ENCODE results near the gene EPHA6. TPM values are rescaled to one million over a fixed set of nuclear protein-coding genes. Genes with fewer than 3 reads are reported as not detected.

Gene EPHA6
- total and polyA plus RNA-seq, 10 of the 15 experiments (the other 5 are each of a cell fraction or from before 2014, with no cell fraction given) = not detected

DNA sequence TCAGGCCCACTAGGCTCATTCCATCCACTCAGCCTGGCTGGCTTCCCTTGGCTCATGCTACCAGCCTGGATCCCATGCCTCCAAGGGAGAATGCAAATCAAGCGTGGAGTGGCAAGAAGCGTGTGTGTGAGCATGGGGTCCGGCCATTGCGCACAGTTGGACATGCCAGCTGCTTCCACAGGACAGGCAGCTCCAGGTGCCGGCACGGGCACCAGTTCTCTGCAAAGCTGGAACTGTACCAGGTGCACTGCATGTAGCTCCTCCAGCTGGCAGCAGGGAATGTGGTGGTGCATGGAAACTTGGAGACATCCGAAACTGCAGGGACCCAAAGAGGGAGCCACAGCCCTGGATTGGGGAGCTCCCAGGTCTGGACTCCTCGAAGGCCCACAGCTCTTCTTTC lies 449.8 kb downstream of the EPHA6 start:
- H3K36me3 ChIP-seq (ENCODE audit: control insufficient read depth in 2 of 2, insufficient read depth in 2 of 2, low read length in 1 of 2) = no peaks in the 10 kb centered on the region
- in situ Hi-C loops (cut with MboI) = no loop called here
- no peak overlapping the region for H2AFZ ChIP-seq (ENCODE audit: control insufficient read depth, low read depth, low read length)
- TF ChIP-seq MXI1 (IDR thresholded peaks at IDR 0.05; ENCODE audit: low read depth, low read length) (no peak), PAX8 (IDR thresholded peaks at IDR 0.05) (no peak)
- RAD21 ChIA-PET (ENCODE audit: unreplicated experiment) = no interaction called here
- H4K20me1 ChIP-seq (ENCODE audit: control insufficient read depth, insufficient read depth) = no peaks in the 10 kb centered on the region
- DNase-seq (ENCODE audit: low read depth, low spot score) = no peak
- POLR2A ChIA-PET = no interaction called here
- H3K79me2 ChIP-seq (ENCODE audit: control insufficient read depth, insufficient read depth, low read length) = no peaks in the 10 kb centered on the region
- H3K9me3 ChIP-seq (replicated peaks; ENCODE audit: control insufficient read depth, insufficient read depth, low read length) = no peaks in the 10 kb centered on the region
- H3K9ac ChIP-seq (ENCODE audit: control insufficient read depth, insufficient read depth, low read length) = no peak overlapping the region
- SMC1A ChIA-PET (ENCODE audit: uncharacterized antibody, unreplicated experiment) = no interaction called here
- no peak for FAIRE-seq
- no peak for ATAC-seq
- intact Hi-C loops (cut with micrococcal nuclease; ENCODE audit: unreplicated experiment) = no loop called here
- H3K4me3 ChIP-seq = no peak overlapping the region
- no peak overlapping the region for H3K4me2 ChIP-seq (ENCODE audit: control insufficient read depth, insufficient read depth)
- no TSS peak for BruUV-seq (replicated peaks)
- H3K27me3 ChIP-seq (replicated peaks in 1 of 2; ENCODE audit: control insufficient read depth in 2 of 2, insufficient read depth in 2 of 2, low read length in 1 of 2) = no peaks in the 10 kb centered on the region
- H3K27ac ChIP-seq (ENCODE audit: control insufficient read depth, insufficient read depth) = no peak overlapping the region
- WGBS (ENCODE audit: insufficient coverage, insufficient replicate concordance, low lambda C conversion rate, missing lambda C conversion rate) = 53% methylated on average over 8 of the region's 8 CpGs
- CTCF ChIA-PET = interaction anchor here (1.2 kb wide), 1 partner anchor 12 kb away, joined by 3 read pairs; no protein-coding TSS in a partner anchor
- no peaks in the 10 kb centered on the region for H3K4me1 ChIP-seq (ENCODE audit: control insufficient read depth, insufficient read depth, low read length)

DNA sequence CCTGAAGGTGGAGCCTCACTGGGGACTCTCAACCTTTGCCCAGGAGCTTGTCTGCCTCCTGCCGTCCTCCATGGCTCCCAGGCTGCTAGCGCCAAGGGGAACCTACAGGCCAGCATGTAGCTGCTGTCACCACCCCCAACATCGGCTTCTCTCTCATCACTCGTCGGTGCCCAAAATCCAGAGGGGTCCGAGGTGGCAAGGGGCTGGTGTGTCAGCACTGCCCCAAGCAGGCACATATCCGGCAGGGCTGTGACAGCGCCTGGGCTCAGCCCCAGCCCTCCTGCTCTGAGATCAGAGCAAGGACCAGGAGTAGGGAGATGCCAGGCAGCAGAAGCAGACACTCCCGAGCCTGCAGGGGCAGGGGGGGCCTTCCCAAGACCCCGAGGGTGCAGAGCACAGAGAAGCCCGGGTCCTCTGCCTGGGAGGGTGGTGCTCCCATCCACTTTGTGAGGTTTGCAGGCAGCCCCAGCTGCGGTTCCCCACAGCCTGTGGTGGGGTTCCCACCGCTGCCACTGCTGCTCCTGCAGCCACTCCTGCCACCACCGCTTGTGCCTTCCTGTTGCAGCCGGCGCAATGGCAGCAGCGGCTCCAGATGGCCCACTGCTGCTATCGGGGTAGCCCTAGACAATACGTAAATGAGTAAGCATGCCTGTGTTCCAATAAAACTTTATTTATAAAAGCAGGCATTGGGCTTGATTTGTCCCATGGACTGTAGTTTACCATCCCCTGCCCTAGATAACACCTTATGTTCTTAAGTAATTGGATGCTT lies 451.0 kb downstream of the EPHA6 start:
- Histone ChIP-seq H3K27me3 (replicated peaks in 1 of 2; ENCODE audit: control insufficient read depth in 2 of 2, insufficient read depth in 2 of 2, low read length in 1 of 2) (no peaks in the 10 kb centered on the region), H3K4me2 (ENCODE audit: control insufficient read depth, insufficient read depth) (no peak overlapping the region), H2AFZ (ENCODE audit: control insufficient read depth, low read depth, low read length) (no peak overlapping the region), H4K20me1 (ENCODE audit: control insufficient read depth, insufficient read depth) (no peaks in the 10 kb centered on the region), H3K4me1 (ENCODE audit: control insufficient read depth, insufficient read depth, low read length) (no peaks in the 10 kb centered on the region), H3K9me3 (replicated peaks; ENCODE audit: control insufficient read depth, insufficient read depth, low read length) (no peaks in the 10 kb centered on the region), H3K79me2 (ENCODE audit: control insufficient read depth, insufficient read depth, low read length) (no peaks in the 10 kb centered on the region), H3K4me3 (no peak overlapping the region), H3K9ac (ENCODE audit: control insufficient read depth, insufficient read depth, low read length) (no peak overlapping the region), H3K36me3 (ENCODE audit: control insufficient read depth in 2 of 2, insufficient read depth in 2 of 2, low read length in 1 of 2) (no peaks in the 10 kb centered on the region), H3K27ac (ENCODE audit: control insufficient read depth, insufficient read depth) (no peak overlapping the region)
- WGBS (ENCODE audit: insufficient coverage, insufficient replicate concordance, low lambda C conversion rate, missing lambda C conversion rate) = 35% methylated on average over 19 of the region's 19 CpGs
- no TSS peak for BruUV-seq (replicated peaks)
- intact Hi-C loops (cut with micrococcal nuclease; ENCODE audit: unreplicated experiment) = no loop called here
- in situ Hi-C loops (cut with MboI) = no loop called here
- POLR2A ChIA-PET = no interaction called here
- no peak for DNase-seq (ENCODE audit: low read depth, low spot score)
- no peak for FAIRE-seq
- CTCF ChIA-PET = interaction anchor here (1.3 kb wide), 1 partner anchor 9 kb away, joined by 3 read pairs; no protein-coding TSS in a partner anchor
- ATAC-seq = no peak
- RAD21 ChIA-PET (ENCODE audit: unreplicated experiment) = no interaction called here
- SMC1A ChIA-PET (ENCODE audit: uncharacterized antibody, unreplicated experiment) = no interaction called here
- TF ChIP-seq STAT1 (conservative IDR thresholded peaks at IDR 0.05) = no peak
- TF ChIP-seq, protein P1, sequence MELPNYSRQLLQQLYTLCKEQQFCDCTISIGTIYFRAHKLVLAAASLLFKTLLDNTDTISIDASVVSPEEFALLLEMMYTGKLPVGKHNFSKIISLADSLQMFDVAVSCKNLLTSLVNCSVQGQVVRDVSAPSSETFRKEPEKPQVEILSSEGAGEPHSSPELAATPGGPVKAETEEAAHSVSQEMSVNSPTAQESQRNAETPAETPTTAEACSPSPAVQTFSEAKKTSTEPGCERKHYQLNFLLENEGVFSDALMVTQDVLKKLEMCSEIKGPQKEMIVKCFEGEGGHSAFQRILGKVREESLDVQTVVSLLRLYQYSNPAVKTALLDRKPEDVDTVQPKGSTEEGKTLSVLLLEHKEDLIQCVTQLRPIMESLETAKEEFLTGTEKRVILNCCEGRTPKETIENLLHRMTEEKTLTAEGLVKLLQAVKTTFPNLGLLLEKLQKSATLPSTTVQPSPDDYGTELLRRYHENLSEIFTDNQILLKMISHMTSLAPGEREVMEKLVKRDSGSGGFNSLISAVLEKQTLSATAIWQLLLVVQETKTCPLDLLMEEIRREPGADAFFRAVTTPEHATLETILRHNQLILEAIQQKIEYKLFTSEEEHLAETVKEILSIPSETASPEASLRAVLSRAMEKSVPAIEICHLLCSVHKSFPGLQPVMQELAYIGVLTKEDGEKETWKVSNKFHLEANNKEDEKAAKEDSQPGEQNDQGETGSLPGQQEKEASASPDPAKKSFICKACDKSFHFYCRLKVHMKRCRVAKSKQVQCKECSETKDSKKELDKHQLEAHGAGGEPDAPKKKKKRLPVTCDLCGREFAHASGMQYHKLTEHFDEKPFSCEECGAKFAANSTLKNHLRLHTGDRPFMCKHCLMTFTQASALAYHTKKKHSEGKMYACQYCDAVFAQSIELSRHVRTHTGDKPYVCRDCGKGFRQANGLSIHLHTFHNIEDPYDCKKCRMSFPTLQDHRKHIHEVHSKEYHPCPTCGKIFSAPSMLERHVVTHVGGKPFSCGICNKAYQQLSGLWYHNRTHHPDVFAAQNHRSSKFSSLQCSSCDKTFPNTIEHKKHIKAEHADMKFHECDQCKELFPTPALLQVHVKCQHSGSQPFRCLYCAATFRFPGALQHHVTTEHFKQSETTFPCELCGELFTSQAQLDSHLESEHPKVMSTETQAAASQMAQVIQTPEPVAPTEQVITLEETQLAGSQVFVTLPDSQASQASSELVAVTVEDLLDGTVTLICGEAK (IDR thresholded peaks at IDR 0.05; ENCODE audit: borderline replicate concordance) = no peak
- no peak for TF ChIP-seq SUPT20H (IDR thresholded peaks at IDR 0.05; ENCODE audit: borderline replicate concordance, control insufficient read depth, low read depth, low read length)
- TF ChIP-seq FOXK2 (IDR thresholded peaks at IDR 0.05) = no peak
- TF ChIP-seq, protein P2, sequence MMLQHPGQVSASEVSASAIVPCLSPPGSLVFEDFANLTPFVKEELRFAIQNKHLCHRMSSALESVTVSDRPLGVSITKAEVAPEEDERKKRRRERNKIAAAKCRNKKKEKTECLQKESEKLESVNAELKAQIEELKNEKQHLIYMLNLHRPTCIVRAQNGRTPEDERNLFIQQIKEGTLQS (IDR thresholded peaks at IDR 0.05; ENCODE audit: borderline replicate concordance, extremely low read depth, low read depth, low read length) = no peak
- no peak for TF ChIP-seq NR2F1 (conservative IDR thresholded peaks at IDR 0.05)
- TF ChIP-seq, protein P3, sequence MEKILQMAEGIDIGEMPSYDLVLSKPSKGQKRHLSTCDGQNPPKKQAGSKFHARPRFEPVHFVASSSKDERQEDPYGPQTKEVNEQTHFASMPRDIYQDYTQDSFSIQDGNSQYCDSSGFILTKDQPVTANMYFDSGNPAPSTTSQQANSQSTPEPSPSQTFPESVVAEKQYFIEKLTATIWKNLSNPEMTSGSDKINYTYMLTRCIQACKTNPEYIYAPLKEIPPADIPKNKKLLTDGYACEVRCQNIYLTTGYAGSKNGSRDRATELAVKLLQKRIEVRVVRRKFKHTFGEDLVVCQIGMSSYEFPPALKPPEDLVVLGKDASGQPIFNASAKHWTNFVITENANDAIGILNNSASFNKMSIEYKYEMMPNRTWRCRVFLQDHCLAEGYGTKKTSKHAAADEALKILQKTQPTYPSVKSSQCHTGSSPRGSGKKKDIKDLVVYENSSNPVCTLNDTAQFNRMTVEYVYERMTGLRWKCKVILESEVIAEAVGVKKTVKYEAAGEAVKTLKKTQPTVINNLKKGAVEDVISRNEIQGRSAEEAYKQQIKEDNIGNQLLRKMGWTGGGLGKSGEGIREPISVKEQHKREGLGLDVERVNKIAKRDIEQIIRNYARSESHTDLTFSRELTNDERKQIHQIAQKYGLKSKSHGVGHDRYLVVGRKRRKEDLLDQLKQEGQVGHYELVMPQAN (conservative IDR thresholded peaks at IDR 0.05) = no peak

All from GM12878 (cell line).